Neuronal stem cell (in vitro differentiated cells): Measurements from ENCODE around the gene TMEM158.

Experiments
- DNase-seq: peaks from one replicate; pipeline ENCODE4 v3.0.0-alpha.2; 2013; ENCODE audit warnings: low spot score
- H2AFZ ChIP-seq: one replicate; pipeline ENCODE4 v1.6.1; 2013; ENCODE audit warnings: mild to moderate bottlenecking, low read length, inconsistent platforms
- H2AK5ac ChIP-seq: 2 replicates; pipeline ENCODE4 v1.6.1; 2013; ENCODE audit warnings: low read depth, mild to moderate bottlenecking, inconsistent platforms, low read length, moderate library complexity, mixed read lengths
- H2BK120ac ChIP-seq: 2 replicates; pipeline ENCODE4 v1.6.1; 2013; ENCODE audit warnings: low read depth, mild to moderate bottlenecking, inconsistent platforms, low read length, moderate library complexity, mixed read lengths
- H2BK12ac ChIP-seq: one replicate; pipeline ENCODE4 v1.6.1; 2013; ENCODE audit warnings: low read length, inconsistent platforms
- H2BK15ac ChIP-seq: 2 replicates; pipeline ENCODE4 v1.6.1; 2013; ENCODE audit warnings: mild to moderate bottlenecking, low read length, inconsistent platforms, mixed read lengths
- H2BK5ac ChIP-seq: one replicate; pipeline ENCODE4 v1.6.1; 2013; ENCODE audit warnings: inconsistent platforms, mild to moderate bottlenecking, low read length, moderate library complexity
- H3K14ac ChIP-seq: one replicate; pipeline ENCODE4 v1.6.1; 2013; ENCODE audit warnings: low read length, inconsistent platforms
- H3K18ac ChIP-seq: 2 replicates; pipeline ENCODE4 v1.6.1; 2013; ENCODE audit warnings: low read length, inconsistent platforms
- H3K23ac ChIP-seq: 2 replicates; pipeline ENCODE4 v1.6.1; 2013; ENCODE audit warnings: low read depth, mild to moderate bottlenecking, mixed read lengths, low read length, inconsistent platforms; ENCODE audit not compliant: poor library complexity
- H3K27ac ChIP-seq: replicated peaks from 3 replicates; pipeline ENCODE4 v1.5.1; 2013; ENCODE audit warnings: low read length, inconsistent platforms
- H3K27me3 ChIP-seq, 3 experiments: 2 replicates each; pipeline ENCODE4 v1.6.1; 2013; ENCODE audit warnings: low read length in 3 of 3, mild to moderate bottlenecking in 2 of 3, inconsistent platforms in 1 of 3, low read depth in 1 of 3, mixed read lengths in 1 of 3, moderate library complexity in 1 of 3; ENCODE audit not compliant: control insufficient read depth in 3 of 3, insufficient read depth in 3 of 3
- H3K36me3 ChIP-seq, 2 donors: replicated peaks in 1 of 2; 2 replicates each; pipeline ENCODE4 v1.6.1; 2013; ENCODE audit warnings: low read length in 2 of 2; ENCODE audit not compliant: control insufficient read depth in 2 of 2, insufficient read depth in 2 of 2
- H3K4ac ChIP-seq: 2 replicates; pipeline ENCODE4 v1.6.1; 2013; ENCODE audit warnings: inconsistent platforms, mild to moderate bottlenecking, low read length, moderate library complexity
- H3K4me1 ChIP-seq, 2 donors: 1 replicate in 1 of 2; 2 replicates in 1 of 2; pipeline ENCODE4 v1.6.1; 2013; ENCODE audit warnings: low read length in 2 of 2, low read depth in 1 of 2; ENCODE audit not compliant: control insufficient read depth in 2 of 2, insufficient read depth in 1 of 2
- H3K4me2 ChIP-seq: one replicate; pipeline ENCODE4 v1.6.1; 2013; ENCODE audit warnings: mild to moderate bottlenecking, low read length, inconsistent platforms; ENCODE audit not compliant: insufficient read depth, poor library complexity, severe bottlenecking
- H3K4me3 ChIP-seq, 2 donors: 2 replicates each; pipeline ENCODE4 v1.5.1; 2013; ENCODE audit warnings: low read length in 2 of 2, mild to moderate bottlenecking in 2 of 2, inconsistent platforms in 1 of 2, moderate library complexity in 1 of 2
- H3K79me1 ChIP-seq: one replicate; pipeline ENCODE4 v1.6.1; 2013; ENCODE audit warnings: low read depth, mild to moderate bottlenecking, inconsistent platforms, low read length, moderate library complexity
- H3K9ac ChIP-seq: one replicate; pipeline ENCODE4 v1.6.1; 2013; ENCODE audit warnings: mild to moderate bottlenecking, low read depth, low read length, inconsistent platforms; ENCODE audit not compliant: poor library complexity
- H3K9me3 ChIP-seq, 2 donors: replicated peaks in 1 of 2; 2 replicates each; pipeline versions ENCODE3 to v1.6.1; 2013; ENCODE audit warnings: low read length in 2 of 2, mild to moderate bottlenecking in 2 of 2, inconsistent platforms in 1 of 2, low read depth in 1 of 2, mixed read lengths in 1 of 2, moderate library complexity in 1 of 2; ENCODE audit not compliant: control insufficient read depth in 2 of 2, insufficient read depth in 1 of 2
- H4K8ac ChIP-seq: one replicate; pipeline ENCODE4 v1.6.1; 2013; ENCODE audit warnings: low read depth, mild to moderate bottlenecking, inconsistent platforms, low read length, moderate library complexity
- H4K91ac ChIP-seq: one replicate; pipeline ENCODE4 v1.6.1; 2013; ENCODE audit warnings: low read length, low read depth, mild to moderate bottlenecking, inconsistent platforms; ENCODE audit not compliant: poor library complexity
- WGBS, 2 donors: extraction: QIAGEN DNeasy Blood & Tissue Kit; methylation state at CpG; one replicate each; pipeline ENCODE4 v1.1.7; 2013; ENCODE audit warnings: missing lambda C conversion rate in 2 of 2, mixed read lengths in 1 of 2; ENCODE audit not compliant: insufficient read length in 2 of 2, insufficient replicate concordance in 1 of 2; ENCODE audit errors: extremely low coverage in 2 of 2; 5-methylcytosine and 5-hydroxymethylcytosine counted together

Gene TMEM158

DNA sequence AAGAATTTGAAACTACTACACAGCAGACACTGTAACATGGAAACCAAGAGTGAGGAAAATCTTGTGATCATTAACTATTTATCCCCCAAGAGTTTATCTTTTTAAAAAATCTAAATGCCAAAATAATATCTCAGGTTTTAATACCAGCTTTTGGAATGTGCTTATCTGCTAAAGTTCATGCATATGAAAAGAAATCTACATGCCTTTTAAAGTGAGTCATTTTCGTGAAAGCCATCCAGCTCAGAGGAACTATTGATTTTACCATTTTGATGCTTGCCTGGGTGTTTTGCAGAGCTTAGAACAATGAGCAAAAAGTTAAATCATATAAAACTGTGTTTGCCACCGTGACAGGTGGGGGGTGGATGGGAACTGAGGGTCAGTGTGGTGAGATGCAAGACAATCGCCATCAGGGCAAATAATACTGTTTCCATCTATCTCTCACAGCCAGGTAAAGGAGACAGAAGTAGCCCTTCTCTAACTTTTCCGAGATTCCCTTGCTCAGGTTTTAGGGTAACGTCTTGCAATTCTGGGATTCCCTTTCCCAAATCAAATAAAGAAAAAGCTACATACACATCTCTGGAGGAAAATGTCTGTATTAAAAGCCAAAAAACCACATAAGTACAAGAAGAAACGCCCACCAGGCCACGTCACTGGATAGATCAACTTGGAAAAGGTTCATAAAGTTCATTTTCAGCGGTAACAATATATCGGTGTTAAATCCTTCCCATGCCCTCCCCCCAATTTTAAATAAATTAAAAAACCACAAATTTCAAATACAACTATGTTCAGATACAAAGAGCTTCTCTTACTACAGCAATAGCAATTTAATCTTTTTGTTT is 2.0 kb downstream of the TMEM158 start:
- H3K9ac ChIP-seq: no peak overlapping the region
- H3K79me1 ChIP-seq: no peaks in the 10 kb centered on the region
- no CpG with 5 or more reads among the region's 9 CpGs for WGBS, 2 donors
- H3K4ac ChIP-seq: no peak overlapping the region
- H2BK120ac ChIP-seq: no peak overlapping the region
- H3K27me3 ChIP-seq: peaks cover 0 to 3% (median 3%) of the 10 kb centered on the region in 3 experiments
- no peak for DNase-seq
- H3K4me3 ChIP-seq: peak overlapping the region in 1 of 2 donors; percentile 57
- H3K4me1 ChIP-seq: peaks cover 15 to 18% of the 10 kb centered on the region in 2 donors
- H3K14ac ChIP-seq: no peak overlapping the region
- H3K27ac ChIP-seq: no peak overlapping the region
- H4K91ac ChIP-seq: no peak overlapping the region
- no peak overlapping the region for H4K8ac ChIP-seq
- no peaks in the 10 kb centered on the region for H3K36me3 ChIP-seq
- no peak overlapping the region for H3K23ac ChIP-seq
- no peak overlapping the region for H2AK5ac ChIP-seq
- H3K9me3 ChIP-seq: no peaks in the 10 kb centered on the region
- peak overlapping the region; percentile 8 for H2AFZ ChIP-seq
- no peak overlapping the region for H2BK15ac ChIP-seq
- H3K18ac ChIP-seq: no peak overlapping the region
- no peak overlapping the region for H3K4me2 ChIP-seq
- H2BK12ac ChIP-seq: no peak overlapping the region
- H2BK5ac ChIP-seq: no peak overlapping the region

DNA sequence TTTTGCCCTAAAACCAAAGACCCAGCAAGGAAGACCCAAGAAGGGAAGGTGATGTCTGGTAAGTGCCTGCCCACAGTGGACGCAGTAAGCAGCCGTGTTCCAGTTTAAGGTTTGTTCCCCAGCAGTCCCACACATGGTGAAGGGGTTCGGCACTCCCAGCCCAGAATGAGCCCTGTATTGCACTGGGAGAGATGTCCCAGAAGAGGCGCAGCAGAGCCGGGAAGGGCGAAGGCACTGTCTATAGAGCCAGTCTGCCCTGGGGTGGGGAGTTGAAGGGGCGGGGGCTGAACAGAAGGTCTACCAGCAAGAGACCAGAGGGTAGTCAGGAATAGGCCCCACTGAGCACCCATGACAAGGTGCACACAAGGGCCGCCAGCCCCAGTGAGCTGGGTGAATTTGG is 6.4 kb downstream of the TMEM158 start:
- no peaks in the 10 kb centered on the region for H3K79me1 ChIP-seq
- H3K4me3 ChIP-seq: no peak overlapping the region
- no CpG with 5 or more reads among the region's 8 CpGs for WGBS, 2 donors
- no peak overlapping the region for H3K14ac ChIP-seq
- H3K9ac ChIP-seq: no peak overlapping the region
- H3K36me3 ChIP-seq: no peaks in the 10 kb centered on the region
- H2BK5ac ChIP-seq: no peak overlapping the region
- no peak overlapping the region for H3K18ac ChIP-seq
- H2BK12ac ChIP-seq: no peak overlapping the region
- H2BK15ac ChIP-seq: no peak overlapping the region
- H3K4me2 ChIP-seq: no peak overlapping the region
- no peaks in the 10 kb centered on the region for H3K9me3 ChIP-seq
- DNase-seq: no peak
- peaks cover 0 to 3% (median 0%) of the 10 kb centered on the region in 3 experiments for H3K27me3 ChIP-seq
- peak overlapping the region; percentile 56 for H2AK5ac ChIP-seq
- no peak overlapping the region for H4K91ac ChIP-seq
- H3K27ac ChIP-seq: no peak overlapping the region
- H3K23ac ChIP-seq: no peak overlapping the region
- no peak overlapping the region for H4K8ac ChIP-seq
- H2BK120ac ChIP-seq: no peak overlapping the region
- H3K4ac ChIP-seq: no peak overlapping the region
- peaks cover 11% of the 10 kb centered on the region in 2 donors for H3K4me1 ChIP-seq
- no peak overlapping the region for H2AFZ ChIP-seq

DNA sequence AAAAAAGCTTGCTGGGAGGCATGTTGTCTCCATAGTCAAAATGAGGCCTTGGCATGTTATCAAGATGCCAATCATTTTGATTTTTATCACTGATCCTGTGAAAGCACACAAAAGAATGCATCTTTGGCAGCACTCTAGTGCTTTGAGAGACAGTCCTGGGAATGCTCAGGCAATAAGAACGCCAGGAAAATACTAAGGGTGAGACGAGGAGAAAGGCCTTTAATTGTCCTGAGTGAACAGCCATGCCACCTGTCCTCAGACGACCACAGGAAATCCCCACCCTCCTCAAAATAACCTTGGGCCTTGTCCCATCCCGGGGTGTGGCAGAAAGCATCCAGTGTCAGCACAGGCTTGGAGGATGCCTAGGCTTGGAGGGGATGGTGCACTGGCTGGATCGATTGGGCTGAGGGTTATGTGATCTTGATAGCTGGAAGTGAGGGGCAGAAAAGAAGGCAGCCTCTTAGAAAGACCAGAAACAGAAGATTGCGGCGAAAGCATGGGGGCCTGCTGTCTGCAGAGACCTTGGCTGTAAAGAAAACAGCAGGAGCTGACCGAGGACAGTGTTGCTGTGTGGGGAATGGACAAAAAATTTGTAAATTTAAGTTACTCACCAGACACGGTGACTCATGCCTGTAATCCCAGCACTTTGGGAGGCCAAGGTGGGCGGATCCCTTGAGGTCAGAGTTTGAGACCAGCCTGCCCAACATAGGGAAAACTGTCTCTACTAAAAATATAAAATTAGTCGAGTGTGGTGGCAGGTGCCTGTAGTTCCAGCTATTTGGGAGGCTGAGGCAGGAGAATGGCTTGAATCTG is 7.3 kb downstream of the TMEM158 start:
- WGBS, 2 donors: no CpG with 5 or more reads among the region's 11 CpGs
- no peak overlapping the region for H4K91ac ChIP-seq
- H2BK12ac ChIP-seq: no peak overlapping the region

DNA sequence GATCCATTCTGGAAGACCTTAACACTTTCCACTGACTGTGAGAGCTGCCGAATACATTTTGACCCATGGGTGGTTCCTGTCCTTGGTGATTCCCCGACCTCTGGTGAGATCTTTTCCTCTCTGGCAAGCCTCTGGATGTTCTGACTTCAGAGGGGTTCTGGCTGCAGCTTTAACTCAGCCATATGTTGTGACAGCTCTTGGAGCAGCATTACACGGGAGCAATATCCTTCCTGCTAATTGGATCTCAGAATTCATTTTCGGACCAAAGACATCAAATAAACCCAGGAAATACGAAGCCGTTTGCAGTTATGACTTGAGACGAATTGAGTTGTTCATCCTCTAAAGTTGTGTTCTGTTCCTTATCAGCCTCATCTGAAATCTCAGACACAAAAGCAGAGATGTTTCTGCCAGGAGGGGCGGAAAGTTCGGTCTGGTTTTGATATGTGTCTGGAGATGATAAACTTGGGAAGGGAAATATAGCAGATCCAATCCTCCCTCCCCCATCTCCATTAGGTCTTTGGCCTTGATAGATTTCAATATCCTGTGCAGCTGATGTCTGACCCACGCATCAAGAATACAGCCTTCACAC is 10.0 kb downstream of the TMEM158 start:
- no peak overlapping the region for H4K91ac ChIP-seq
- H2BK15ac ChIP-seq: no peak overlapping the region
- no peak for DNase-seq
- no peaks in the 10 kb centered on the region for H3K27me3 ChIP-seq
- no peak overlapping the region for H3K4me2 ChIP-seq
- peak overlapping the region; percentile 32 for H2AFZ ChIP-seq
- H2BK5ac ChIP-seq: no peak overlapping the region
- H2BK120ac ChIP-seq: no peak overlapping the region
- no peaks in the 10 kb centered on the region for H3K9me3 ChIP-seq
- no peak overlapping the region for H3K18ac ChIP-seq
- no peak overlapping the region for H2AK5ac ChIP-seq
- H2BK12ac ChIP-seq: no peak overlapping the region
- H3K79me1 ChIP-seq: no peaks in the 10 kb centered on the region
- H3K27ac ChIP-seq: no peak overlapping the region
- no peaks in the 10 kb centered on the region for H3K36me3 ChIP-seq
- H4K8ac ChIP-seq: no peak overlapping the region
- no peak overlapping the region for H3K23ac ChIP-seq
- no peak overlapping the region for H3K14ac ChIP-seq
- no peak overlapping the region for H3K4ac ChIP-seq
- no peak overlapping the region for H3K4me3 ChIP-seq
- whole genome bisulfite sequencing, 2 donors: no CpG with 5 or more reads among the region's 10 CpGs
- H3K4me1 ChIP-seq: peaks cover 5 to 8% of the 10 kb centered on the region in 2 donors
- H3K9ac ChIP-seq: no peak overlapping the region

More for the DNA sequence above, 7.3 kb downstream of the TMEM158 start:
- H3K23ac ChIP-seq: no peak overlapping the region
- H3K4me2 ChIP-seq: no peak overlapping the region
- peak overlapping the region; percentile 41 for H2AFZ ChIP-seq
- peaks cover 7 to 8% of the 10 kb centered on the region in 2 donors for H3K4me1 ChIP-seq
- H3K27me3 ChIP-seq: no peaks in the 10 kb centered on the region
- no peak overlapping the region for H2AK5ac ChIP-seq
- no peaks in the 10 kb centered on the region for H3K79me1 ChIP-seq
- H4K8ac ChIP-seq: no peak overlapping the region
- H3K4me3 ChIP-seq: no peak overlapping the region
- no peak overlapping the region for H3K14ac ChIP-seq
- H3K27ac ChIP-seq: no peak overlapping the region
- no peak overlapping the region for H2BK15ac ChIP-seq
- H3K36me3 ChIP-seq: no peaks in the 10 kb centered on the region
- peak overlapping the region; percentile 73 for H3K18ac ChIP-seq
- DNase-seq: no peak
- H3K4ac ChIP-seq: no peak overlapping the region
- H2BK5ac ChIP-seq: no peak overlapping the region
- H3K9ac ChIP-seq: no peak overlapping the region
- no peak overlapping the region for H2BK120ac ChIP-seq
- no peaks in the 10 kb centered on the region for H3K9me3 ChIP-seq
